Pulmonary artery endothelial cell (primary cell): ENCODE results near the gene AMPH. TPM values are rescaled to one million over a fixed set of nuclear protein-coding genes. Genes with fewer than 3 reads are reported as not detected.

ENCODE experiments used
- DNase-seq: peaks from one replicate; pipeline ENCODE4 v3.0.0-alpha.2; 2011; ENCODE audit warnings: low read depth, low spot score
- total RNA-seq: library from RNA; depleted of rRNA; stranded (reverse); fragments of >200 nt; gene quantifications from 2 replicates; pipeline ENCODE4 v1.2.3, GENCODE V29; 2014

AMPH gene
- total RNA-seq, 1 donor from 2014 or later, result 0.07 TPM

- no peak for DNase-seq
Measured at GRCh38 chr7:38542156-38542555, 89.0 kb downstream of the AMPH start.

DNA sequence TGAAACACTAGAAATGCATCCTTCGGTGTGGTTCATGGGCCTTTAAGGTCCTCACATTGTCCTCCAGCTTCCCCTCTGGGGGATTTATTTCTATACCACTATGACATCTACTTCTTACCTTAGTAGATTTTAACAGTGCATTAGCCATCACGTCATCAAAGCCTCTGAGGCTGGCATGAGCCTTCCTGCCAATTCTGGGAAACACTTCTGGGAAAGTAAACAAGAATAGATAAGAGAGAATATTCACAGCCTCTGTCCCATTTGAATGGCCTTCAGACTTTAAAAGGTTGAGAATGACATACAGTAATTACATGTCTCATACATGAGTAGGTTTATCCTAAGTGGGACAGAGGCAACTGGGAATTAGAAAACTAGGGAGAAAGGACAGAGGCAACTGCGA is 89.7 kb downstream of the AMPH start:
- no peak for DNase-seq

DNA sequence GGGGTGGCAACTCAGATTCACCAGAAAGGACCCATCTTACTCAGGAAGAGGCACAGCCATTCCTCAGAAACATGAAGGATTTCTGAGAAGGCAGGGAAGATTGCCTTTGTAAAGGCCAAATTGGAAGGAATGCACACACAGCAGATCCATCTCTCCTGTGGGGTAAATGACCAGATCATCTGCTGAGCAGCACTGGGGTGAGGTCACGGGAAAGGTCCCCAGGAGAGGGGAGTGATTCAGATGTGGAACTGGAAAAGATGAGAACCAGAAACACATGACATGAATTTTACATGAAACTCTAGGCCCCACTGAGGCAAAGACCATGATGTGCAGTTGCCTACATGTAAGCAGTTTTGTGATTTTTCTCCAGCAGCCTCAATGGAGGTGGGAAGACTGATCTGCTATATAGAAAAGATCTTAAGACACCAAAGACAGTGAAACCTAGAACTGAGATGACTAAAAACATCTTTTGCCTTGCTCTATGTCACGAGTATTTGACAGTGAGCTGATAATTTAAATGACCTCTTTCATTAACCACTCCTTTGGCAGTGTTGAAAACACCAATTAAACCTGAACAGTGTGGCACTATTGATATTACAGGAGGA is 91.6 kb downstream of the AMPH start:
- no peak for DNase-seq

GRCh38 chr7:38535073-38535472 is 96.1 kb downstream of the AMPH start:
- no peak for DNase-seq

- DNase-seq, result no peak
Measured at GRCh38 chr7:38525857-38526256, 105.3 kb downstream of the AMPH start.

DNA sequence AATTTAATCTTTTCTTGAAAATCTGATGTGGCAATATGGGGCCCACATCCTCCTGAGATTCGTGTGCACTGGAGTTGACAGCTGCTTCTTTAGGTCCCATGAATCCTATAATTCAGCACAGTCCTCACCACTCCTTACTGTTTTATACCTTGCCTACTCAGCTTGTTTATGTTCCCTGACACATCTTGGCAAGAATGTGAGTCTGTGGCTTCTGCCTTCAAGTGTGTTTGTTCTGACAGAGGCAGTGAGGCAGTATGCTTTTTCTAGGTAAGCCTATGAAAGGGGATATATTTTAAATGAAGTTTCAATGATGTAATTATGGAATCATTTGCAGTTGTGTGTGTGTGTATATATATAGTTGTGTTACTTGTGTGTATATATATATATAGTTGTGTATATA is 106.4 kb downstream of the AMPH start:
- DNase-seq, result no peak

- no peak for DNase-seq
Measured at GRCh38 chr7:38520741-38521140, 110.4 kb downstream of the AMPH start.

GRCh38 chr7:38518541-38518940 is 112.6 kb downstream of the AMPH start:
- DNase-seq, result no peak

- DNase-seq, result no peak
Measured at GRCh38 chr7:38512704-38513103, 118.5 kb downstream of the AMPH start.

DNA sequence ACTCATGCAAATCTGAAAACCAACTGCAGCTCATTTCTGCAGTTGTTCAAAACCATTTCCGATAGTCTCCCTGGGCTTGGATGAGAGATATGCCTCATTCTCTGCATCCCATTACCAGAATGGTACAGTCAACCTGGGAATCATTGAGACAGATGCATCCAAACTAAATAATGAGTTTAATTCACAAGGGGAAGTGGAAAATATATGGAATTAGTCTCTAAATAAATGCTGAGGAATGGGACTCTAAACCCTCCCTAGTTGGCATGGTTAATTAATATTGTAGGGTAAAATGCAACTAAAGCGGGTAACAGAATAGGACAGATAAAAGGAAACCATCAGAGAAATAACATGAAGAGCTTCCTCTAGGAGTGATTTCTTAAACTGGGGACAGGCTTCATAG is 118.9 kb downstream of the AMPH start:
- no peak for DNase-seq

GRCh38 chr7:38507384-38507783 is 123.8 kb downstream of the AMPH start:
- DNase-seq, result no peak

DNA sequence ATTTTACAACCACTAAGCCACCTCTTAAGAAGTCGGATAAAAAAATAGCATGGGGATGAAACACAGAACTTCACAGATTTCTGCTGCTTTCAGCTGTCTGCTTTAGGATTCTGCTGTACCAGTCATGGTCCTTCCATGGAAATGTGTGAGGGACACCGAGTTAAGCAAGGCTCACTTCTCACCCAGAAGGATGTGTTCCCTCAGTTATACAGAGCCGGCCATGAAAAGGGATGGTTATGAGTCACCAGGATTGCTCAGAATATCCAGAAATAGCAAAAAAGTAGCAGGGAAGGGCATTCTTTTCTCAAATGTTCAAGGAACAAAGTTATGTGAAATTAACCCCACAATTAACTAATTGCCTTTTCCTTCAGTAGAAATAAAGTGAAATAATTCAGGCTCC is 124.4 kb downstream of the AMPH start:
- no peak for DNase-seq

- DNase-seq, result no peak
Measured at GRCh38 chr7:38506004-38506403, 125.2 kb downstream of the AMPH start.

GRCh38 chr7:38504684-38505083 is 126.5 kb downstream of the AMPH start:
- no peak for DNase-seq

DNA sequence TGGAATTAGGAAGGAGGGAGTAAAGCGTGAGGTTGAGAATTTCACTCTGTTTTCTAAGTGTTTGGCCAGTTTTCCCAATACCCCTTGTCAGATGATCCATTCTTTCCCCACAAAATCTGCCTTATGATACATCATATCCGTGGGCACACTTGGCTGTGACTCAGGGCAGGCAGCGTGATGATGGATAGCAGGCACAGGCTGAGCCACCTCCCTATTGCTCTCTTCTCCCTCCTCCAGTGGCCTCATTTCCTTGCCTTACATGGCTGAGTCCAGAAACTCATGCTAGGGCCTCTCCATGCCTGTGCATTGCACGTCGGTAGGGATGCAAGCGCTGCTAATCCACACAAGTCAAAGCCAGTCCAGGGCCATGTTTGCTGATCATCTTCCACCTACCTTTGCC is 128.3 kb downstream of the AMPH start:
- DNase-seq, result no peak

GRCh38 chr7:38502289-38502688 is 128.9 kb downstream of the AMPH start:
- no peak for DNase-seq

DNA sequence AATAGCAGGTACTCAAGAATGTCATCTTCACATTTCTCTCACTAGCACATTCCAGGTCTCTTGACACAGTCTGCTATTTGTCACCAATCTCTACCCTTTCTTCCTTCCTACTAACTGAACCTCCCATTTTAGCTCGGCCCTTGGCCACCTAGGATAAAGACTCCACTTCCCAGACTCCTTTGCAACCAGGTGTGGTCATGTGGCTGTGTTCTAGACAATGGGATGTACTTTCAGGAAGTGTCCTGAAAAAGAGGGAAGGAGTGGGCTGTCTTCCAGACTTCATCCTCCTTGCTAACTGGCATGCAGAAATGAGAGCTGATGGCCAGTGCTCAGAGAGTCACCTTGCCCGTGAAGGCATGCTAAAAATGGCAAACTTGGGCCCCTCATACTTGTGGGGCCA is 139.2 kb downstream of the AMPH start:
- no peak for DNase-seq

GRCh38 chr7:38482521-38482920 is 148.7 kb downstream of the AMPH start:
- no peak for DNase-seq

DNA sequence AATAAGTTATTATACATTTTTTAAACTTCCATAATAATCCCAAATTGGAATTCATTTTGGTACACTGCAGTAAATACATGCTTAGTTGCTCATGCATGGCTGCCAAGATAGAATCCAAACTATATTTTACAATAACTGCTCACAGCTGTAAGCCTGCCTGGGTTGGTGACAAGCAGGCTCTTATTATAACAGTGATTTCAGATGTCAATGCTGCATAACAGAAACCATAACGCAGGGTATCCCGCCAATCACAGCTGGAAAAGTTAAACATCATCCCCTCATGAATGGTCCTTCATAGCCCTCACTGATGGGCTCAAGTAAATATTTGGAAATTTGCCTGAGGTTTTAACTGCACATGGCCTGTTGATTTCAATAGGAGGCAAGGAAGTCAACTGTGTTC is 149.8 kb downstream of the AMPH start:
- no peak for DNase-seq

- no peak for DNase-seq
Measured at GRCh38 chr7:38478404-38478803, 152.8 kb downstream of the AMPH start.

DNA sequence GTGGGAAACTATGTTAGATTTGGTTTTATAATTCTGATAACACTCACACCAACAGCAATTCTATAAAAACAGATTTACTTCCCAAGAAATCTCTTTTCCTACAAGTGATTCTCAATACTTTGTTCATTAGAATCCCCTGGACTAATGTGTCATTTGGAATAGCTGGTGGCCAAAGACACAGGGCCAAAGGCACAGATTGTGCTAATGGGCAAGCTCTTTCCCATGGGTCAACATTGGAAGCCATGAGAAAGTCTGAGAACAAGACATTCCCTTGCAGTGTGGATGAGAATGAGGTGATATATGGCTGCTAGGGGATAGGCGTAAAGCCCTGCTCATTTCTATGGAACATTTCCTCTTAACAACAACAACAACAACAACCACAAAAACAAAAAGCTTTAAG is 153.8 kb downstream of the AMPH start:
- DNase-seq, result no peak

- DNase-seq, result no peak
Measured at GRCh38 chr7:38476764-38477163, 154.4 kb downstream of the AMPH start.

- DNase-seq, result no peak
Measured at GRCh38 chr7:38465956-38466355, 165.2 kb downstream of the AMPH start.
